Activated T-cell treated with anti-CD3 and anti-CD28 coated beads, Interleukin-2, amount 50 U/mL, for 4 hours (primary cell): Measurements from ENCODE around the gene IDH3B. TPM values are rescaled to one million over a fixed set of nuclear protein-coding genes. Genes with fewer than 3 reads are reported as not detected.

ENCODE experiments used
- ATAC-seq, 2 donors: fragments of 200-7000 bp; cut with Tn5 transposase; one replicate each; pipeline ENCODE4 v1.10.0; 2021
- DNase-seq: peaks from one replicate; pipeline ENCODE4 v3.0.0-alpha.2; 2020
- H3K27me3 Mint-ChIP-seq: one replicate; pipeline ENCODE4 v1.8.0; 2021; ENCODE audit warnings: low read depth, mixed read lengths
- H3K36me3 Mint-ChIP-seq: one replicate; pipeline ENCODE4 v1.8.0; 2022; ENCODE audit warnings: mixed read lengths; ENCODE audit not compliant: insufficient read depth
- H3K4me1 Mint-ChIP-seq: one replicate; pipeline ENCODE4 v1.8.0; 2021; ENCODE audit warnings: low read depth, mixed read lengths
- H3K4me3 Mint-ChIP-seq: one replicate; pipeline ENCODE4 v1.8.0; 2021; ENCODE audit warnings: mild to moderate bottlenecking, moderate library complexity, mixed read lengths
- H3K9me3 Mint-ChIP-seq: one replicate; pipeline ENCODE4 v1.8.0; 2021; ENCODE audit warnings: mixed read lengths
- total RNA-seq, 3 donors: library from RNA; stranded (reverse); gene quantifications; one replicate each; pipeline ENCODE4 v1.2.1, GENCODE V29; 2021

Gene IDH3B
- total RNA-seq, result 100 to 1,000 TPM; 150 to 160 (median 158) TPM

DNA sequence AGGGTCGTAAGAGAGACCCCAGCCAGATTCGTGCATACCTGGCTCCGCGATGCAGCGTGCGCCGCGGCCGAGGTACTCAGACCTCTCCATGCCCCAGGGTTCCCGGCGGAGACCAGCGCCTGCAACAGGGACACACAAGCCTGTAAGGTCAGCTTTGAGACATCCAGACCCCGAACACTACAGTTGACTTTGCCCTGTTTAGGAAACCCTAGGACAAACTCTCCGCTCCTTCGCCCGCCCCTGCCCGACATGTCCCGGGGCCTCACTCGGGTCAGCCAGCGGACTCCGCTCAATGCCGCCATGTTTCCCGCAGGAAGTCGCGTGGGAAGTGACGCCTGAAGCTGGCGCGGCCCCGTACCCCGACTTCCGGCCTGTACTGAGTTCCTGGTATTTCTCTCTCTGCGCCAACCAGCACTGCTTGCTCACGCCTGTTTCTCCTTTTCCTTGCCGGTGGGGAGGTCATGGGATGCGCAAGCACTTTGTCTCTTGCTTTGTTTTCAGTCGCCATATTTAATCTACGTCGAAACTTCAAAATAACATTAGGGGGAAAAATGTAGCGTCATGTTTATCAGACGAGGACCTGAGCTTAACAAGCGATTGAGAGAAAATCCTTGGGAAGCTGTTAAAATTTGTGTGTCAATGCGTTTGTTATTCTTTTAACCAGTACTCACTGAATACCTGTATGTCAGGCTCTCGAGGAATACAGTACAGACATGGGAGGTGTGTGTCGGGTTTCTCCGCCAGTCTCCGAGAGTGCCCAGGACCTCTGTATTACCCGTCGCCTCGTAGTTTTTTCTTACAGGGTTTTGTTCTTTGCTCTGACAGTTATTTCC is at the start of gene IDH3B:
Gene IDH3B, minus strand, starts transcription at position 330 of the 833 bp plus-strand sequence. Its CDS starts 28 bp downstream, at position 302.
- H3K36me3 Mint-ChIP-seq, result peaks cover 17% of the 10 kb centered on the region
- H3K9me3 Mint-ChIP-seq, result peaks cover 3% of the 10 kb centered on the region
- H3K4me1 Mint-ChIP-seq, result peaks cover 20% of the 10 kb centered on the region
- H3K4me3 Mint-ChIP-seq, result peak within 1 kb of the TSS; percentile 89
- H3K27me3 Mint-ChIP-seq, result no peaks in the 10 kb centered on the region
- ATAC-seq (peak; percentile 92 to 95), DNase-seq (peak; percentile 84)

DNA sequence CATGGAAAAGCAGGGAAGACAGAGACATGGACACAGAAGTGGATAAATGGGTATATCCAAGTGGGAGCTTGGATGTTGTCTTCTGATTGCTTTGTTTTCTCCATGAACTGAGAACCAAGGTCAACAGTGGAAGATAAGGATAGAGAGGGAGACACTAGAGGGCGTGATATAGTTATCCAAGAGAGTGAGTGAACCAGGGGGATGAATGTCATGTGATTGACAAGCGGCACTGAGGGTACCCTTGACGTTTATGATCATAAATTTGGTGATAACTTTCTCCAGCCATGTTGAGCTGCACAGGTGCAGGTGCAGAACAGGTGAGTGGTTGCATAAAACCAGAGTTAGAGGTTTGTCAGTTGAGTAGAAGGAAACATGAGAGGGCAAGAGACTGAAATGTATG is 49.3 kb upstream of the IDH3B start:
- Mint-ChIP-seq H3K4me3 (no peak overlapping the region), H3K27me3 (peaks cover 3% of the 10 kb centered on the region), H3K4me1 (no peaks in the 10 kb centered on the region), H3K9me3 (peaks cover 9% of the 10 kb centered on the region), H3K36me3 (no peaks in the 10 kb centered on the region)
- DNase-seq, result no peak
- peak; percentile 65 to 67 for ATAC-seq

DNA sequence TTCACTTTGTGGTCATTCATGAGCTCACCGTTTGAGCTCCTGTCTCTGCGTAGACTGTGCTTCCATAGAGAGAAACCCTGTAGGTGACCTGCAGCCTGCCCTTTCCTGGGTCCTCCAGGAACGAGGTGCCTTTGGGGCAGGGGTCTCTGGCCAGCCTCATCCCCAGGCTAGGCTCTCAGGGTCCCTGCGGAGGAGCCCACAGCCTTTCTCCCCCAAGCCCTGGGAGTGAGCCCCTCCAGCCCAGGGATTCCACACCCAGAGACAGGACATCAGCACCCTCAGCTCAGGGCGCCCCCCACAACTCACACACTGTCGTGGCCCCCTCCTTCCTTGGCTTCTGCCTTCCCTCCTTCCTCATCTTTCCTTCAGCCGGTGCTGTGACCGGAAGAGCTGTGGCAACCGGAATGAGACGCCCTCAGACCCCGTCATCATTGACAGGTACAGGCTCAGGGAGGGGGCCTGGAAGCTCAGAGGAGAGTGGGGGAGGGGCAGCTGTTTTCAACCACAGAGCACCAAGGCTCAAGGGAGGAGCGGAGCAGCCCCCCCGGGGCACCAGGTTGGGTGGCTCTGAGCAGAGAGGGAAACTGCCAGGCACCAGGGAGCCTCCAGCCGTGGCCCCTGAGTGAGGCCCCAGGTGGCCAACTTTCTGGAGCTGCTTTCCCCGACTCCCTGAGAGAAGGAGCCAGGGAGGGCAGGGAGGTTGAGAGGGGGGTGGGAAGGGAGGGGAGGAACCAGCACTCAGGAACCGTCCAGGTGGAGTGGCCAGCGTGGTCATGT is 45.4 kb upstream of the IDH3B start:
- no peaks in the 10 kb centered on the region for H3K36me3 Mint-ChIP-seq
- peaks cover 5% of the 10 kb centered on the region for H3K27me3 Mint-ChIP-seq
- H3K4me1 Mint-ChIP-seq, result no peaks in the 10 kb centered on the region
- no peak for DNase-seq
- ATAC-seq, result no peak
- H3K4me3 Mint-ChIP-seq, result no peak overlapping the region
- no peaks in the 10 kb centered on the region for H3K9me3 Mint-ChIP-seq

GRCh38 chr20:2708665-2709064 is 44.6 kb upstream of the IDH3B start:
- no peak for DNase-seq
- no peaks in the 10 kb centered on the region for H3K36me3 Mint-ChIP-seq
- H3K4me3 Mint-ChIP-seq, result no peak overlapping the region
- H3K27me3 Mint-ChIP-seq, result peaks cover 5% of the 10 kb centered on the region
- no peak for ATAC-seq
- H3K4me1 Mint-ChIP-seq, result no peaks in the 10 kb centered on the region
- H3K9me3 Mint-ChIP-seq, result no peaks in the 10 kb centered on the region

DNA sequence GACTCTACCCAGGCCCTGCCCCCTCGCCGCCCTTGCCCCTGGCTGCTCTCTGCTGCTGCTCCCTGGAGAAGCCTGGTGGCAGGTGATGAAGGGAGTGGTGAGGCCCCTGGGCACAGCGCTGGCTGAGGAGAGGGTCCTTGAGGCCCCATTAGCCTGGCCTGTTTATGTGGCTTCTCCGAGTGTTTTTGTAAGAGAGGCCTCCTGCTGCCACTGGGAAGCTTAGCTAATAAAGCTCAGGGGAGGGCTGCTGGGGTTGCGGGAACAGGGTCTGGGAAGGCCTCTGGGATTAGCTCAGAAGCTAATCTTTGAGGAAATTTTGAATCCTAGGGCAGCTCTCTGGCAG is 44.0 kb upstream of the IDH3B start:
- ATAC-seq (no peak), DNase-seq (no peak)
- H3K4me3 Mint-ChIP-seq, result no peak overlapping the region
- H3K4me1 Mint-ChIP-seq, result no peaks in the 10 kb centered on the region
- H3K9me3 Mint-ChIP-seq, result no peaks in the 10 kb centered on the region
- no peaks in the 10 kb centered on the region for H3K36me3 Mint-ChIP-seq
- H3K27me3 Mint-ChIP-seq, result peaks cover 5% of the 10 kb centered on the region

- no peak for DNase-seq
- peaks cover 5% of the 10 kb centered on the region for H3K27me3 Mint-ChIP-seq
- no peak overlapping the region for H3K4me3 Mint-ChIP-seq
- no peaks in the 10 kb centered on the region for H3K36me3 Mint-ChIP-seq
- H3K4me1 Mint-ChIP-seq, result no peaks in the 10 kb centered on the region
- H3K9me3 Mint-ChIP-seq, result no peaks in the 10 kb centered on the region
- ATAC-seq, result no peak
Observed at GRCh38 chr20:2707353-2708072, 43.5 kb upstream of the IDH3B start.

GRCh38 chr20:2706688-2707352 is 42.8 kb upstream of the IDH3B start:
- Mint-ChIP-seq H3K4me3 (no peak overlapping the region), H3K36me3 (no peaks in the 10 kb centered on the region), H3K9me3 (no peaks in the 10 kb centered on the region), H3K27me3 (peaks cover 5% of the 10 kb centered on the region), H3K4me1 (no peaks in the 10 kb centered on the region)
- ATAC-seq, result no peak
- no peak for DNase-seq

DNA sequence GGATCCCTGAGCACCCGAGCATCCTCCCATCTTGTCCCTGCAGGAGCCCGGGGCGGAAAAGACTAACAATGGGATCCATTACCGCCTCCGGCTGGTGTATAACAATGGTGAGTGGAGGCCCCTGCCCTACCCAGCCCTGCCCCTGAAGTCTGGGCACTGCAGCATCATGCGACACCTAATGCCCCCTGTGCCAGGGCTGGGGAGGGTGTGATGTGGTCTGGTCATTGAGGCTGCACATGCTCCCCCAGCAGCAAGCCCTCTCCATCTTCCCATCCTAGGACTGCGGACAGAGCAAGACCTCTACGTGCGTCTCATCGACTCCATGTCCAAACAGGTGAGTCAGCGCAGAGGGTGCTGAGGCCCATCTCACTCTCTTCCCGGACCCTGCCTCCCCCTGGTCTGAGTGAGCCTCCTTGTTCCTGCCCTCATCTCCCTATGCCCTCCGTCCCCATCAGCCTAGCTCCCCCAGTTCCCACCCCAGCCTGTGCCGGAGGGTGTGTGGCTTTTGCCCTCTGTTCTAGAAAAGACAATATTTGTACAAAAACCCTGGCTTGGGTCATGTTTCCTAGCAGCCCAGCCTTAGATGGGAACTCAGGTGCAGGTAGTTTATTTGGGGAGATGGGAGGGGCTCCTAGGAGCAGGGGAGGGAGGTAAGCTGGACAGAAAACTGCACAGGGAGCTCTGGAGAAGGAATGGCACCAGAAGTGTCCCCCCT is 42.1 kb upstream of the IDH3B start:
- ATAC-seq (no peak), DNase-seq (no peak)
- no peak overlapping the region for H3K4me3 Mint-ChIP-seq
- no peaks in the 10 kb centered on the region for H3K9me3 Mint-ChIP-seq
- H3K4me1 Mint-ChIP-seq, result no peaks in the 10 kb centered on the region
- peaks cover 5% of the 10 kb centered on the region for H3K27me3 Mint-ChIP-seq
- no peaks in the 10 kb centered on the region for H3K36me3 Mint-ChIP-seq

GRCh38 chr20:2703716-2704475 is 39.9 kb upstream of the IDH3B start:
- Mint-ChIP-seq H3K36me3 (no peaks in the 10 kb centered on the region), H3K27me3 (peaks cover 3% of the 10 kb centered on the region), H3K4me1 (no peaks in the 10 kb centered on the region), H3K9me3 (no peaks in the 10 kb centered on the region), H3K4me3 (no peak overlapping the region)
- DNase-seq, result no peak
- no peak for ATAC-seq

GRCh38 chr20:2701671-2702081 is 37.7 kb upstream of the IDH3B start:
- Mint-ChIP-seq H3K4me1 (no peaks in the 10 kb centered on the region), H3K4me3 (no peak overlapping the region), H3K36me3 (no peaks in the 10 kb centered on the region), H3K27me3 (peaks cover 4% of the 10 kb centered on the region), H3K9me3 (no peaks in the 10 kb centered on the region)
- ATAC-seq, result no peak
- DNase-seq, result no peak

DNA sequence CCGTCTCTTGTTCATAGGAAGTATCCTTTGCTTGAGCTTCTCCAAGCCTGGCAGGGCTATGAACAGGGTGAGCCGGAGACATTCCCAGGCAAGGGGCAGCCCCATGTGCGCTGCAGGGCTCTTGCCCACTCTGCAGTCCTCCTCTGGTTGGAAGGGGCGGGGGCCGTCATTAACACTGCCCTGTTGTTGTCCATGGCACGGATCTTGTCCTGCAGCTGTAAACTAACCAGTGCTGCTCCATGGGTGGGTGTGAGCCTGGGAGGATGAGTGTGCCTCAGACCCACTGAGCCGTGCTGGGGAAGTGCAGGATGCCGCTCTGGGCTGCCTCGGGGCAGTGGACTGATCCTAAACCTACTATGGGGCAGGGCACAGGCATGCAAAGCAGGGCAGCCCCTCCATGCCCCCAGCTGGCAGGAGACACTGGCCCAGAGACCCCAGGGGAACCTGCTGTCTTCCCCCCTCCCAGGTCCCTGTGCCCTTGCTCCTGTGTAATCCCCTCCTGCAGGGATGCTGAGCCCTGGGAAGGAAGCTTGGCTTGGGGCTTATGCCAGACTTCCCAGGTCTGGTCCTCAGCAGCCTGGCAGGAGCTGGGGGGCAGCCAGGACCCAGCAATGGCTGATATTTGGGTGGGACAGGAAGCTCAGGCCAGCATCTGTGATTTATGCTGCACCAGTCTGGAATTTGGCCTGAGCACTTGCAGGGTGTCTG is 37.1 kb upstream of the IDH3B start:
- Mint-ChIP-seq H3K4me3 (no peak overlapping the region), H3K9me3 (no peaks in the 10 kb centered on the region), H3K27me3 (peaks cover 9% of the 10 kb centered on the region), H3K36me3 (no peaks in the 10 kb centered on the region), H3K4me1 (no peaks in the 10 kb centered on the region)
- no peak for ATAC-seq
- no peak for DNase-seq

DNA sequence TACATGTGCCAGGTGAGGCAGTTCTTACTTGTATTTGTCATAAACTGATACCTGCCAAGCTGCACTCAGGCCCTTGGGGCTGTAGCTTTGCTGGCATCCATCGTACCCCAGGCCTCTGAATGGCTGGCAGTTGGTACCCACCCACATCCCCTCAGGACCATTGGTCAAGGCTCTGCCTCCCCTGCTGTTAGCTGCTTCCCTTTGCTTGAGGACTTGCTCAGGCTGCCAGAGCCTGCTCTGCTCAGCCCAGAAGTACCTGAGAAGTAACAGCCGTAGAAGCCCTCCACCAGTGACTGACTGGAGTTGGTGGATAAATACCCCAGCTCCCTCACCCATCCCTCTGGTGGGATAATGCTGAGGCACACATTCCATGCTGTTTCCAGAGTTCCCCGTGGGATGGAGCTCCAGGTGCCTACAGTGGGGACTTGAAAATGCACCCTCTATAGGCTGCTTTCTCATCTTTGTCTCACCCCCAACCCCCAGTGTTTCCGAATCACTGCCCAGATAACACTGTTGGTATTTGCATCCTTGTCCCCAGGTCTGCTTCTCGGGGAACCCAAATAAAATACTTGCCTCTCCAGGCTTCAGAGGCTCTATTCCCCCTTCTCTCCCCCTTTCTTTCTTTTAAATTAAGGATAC is 35.9 kb upstream of the IDH3B start:
- no peak overlapping the region for H3K4me3 Mint-ChIP-seq
- peaks cover 20% of the 10 kb centered on the region for H3K27me3 Mint-ChIP-seq
- H3K9me3 Mint-ChIP-seq, result no peaks in the 10 kb centered on the region
- no peak for ATAC-seq
- no peaks in the 10 kb centered on the region for H3K36me3 Mint-ChIP-seq
- peaks cover 1% of the 10 kb centered on the region for H3K4me1 Mint-ChIP-seq
- DNase-seq, result no peak
